Sigmoid colon (tissue), 7 donors: ENCODE data around the gene PPP1R14B. TPM values are rescaled to one million over a fixed set of nuclear protein-coding genes. Genes with fewer than 3 reads are reported as not detected.

Experiments
- DNase-seq: peaks from one replicate; pipeline ENCODE4 v3.0.0-alpha.2; 2019
- H3K27ac ChIP-seq, 4 donors: fragments of 200-600 bp; sonication (generic); one replicate each; pipeline ENCODE4 v1.5.1; 2016 to 2019; ENCODE audit warnings: mild to moderate bottlenecking in 1 of 4
- H3K27me3 ChIP-seq, 3 donors: fragments of 200-600 bp; sonication (generic); one replicate each; pipeline ENCODE4 v1.5.1; 2019; ENCODE audit warnings: mild to moderate bottlenecking in 1 of 3
- H3K36me3 ChIP-seq, 4 donors: fragments of 200-600 bp; sonication (generic); one replicate each; pipeline ENCODE4 v1.5.1; 2016 to 2019
- H3K4me1 ChIP-seq, 4 donors: fragments of 200-600 bp; sonication (generic); one replicate each; pipeline ENCODE4 v1.5.1; 2017 to 2019
- H3K4me3 ChIP-seq, 4 donors: fragments of 200-600 bp; sonication (generic); one replicate each; pipeline ENCODE4 v1.5.1; 2017 to 2019; ENCODE audit warnings: mild to moderate bottlenecking in 2 of 4, moderate library complexity in 1 of 4
- H3K9me3 ChIP-seq, 4 donors: fragments of 200-600 bp in 3 of 4; sonication (generic) in 3 of 4; one replicate each; pipeline versions ENCODE4 v1.5.1 to v1.6.1; 2013 to 2019
- EP300 ChIP-seq, 4 donors: sonication (generic); formaldehyde crosslinking; IDR thresholded peaks; one replicate each; pipeline ENCODE4 v1.6.1; 2017; ENCODE audit warnings: antibody characterized with exemption in 4 of 4
- POLR2A ChIP-seq, 2 donors: fragments of 450-650 bp; IDR thresholded peaks; one replicate each; pipeline ENCODE4 v1.6.1; 2016; ENCODE audit warnings: antibody characterized with exemption in 2 of 2, mild to moderate bottlenecking in 2 of 2, moderate library complexity in 2 of 2
- POLR2AphosphoS5 ChIP-seq, 4 donors: sonication (generic); formaldehyde crosslinking; IDR thresholded peaks; one replicate each; pipeline ENCODE4 v1.6.1; 2017; ENCODE audit warnings: antibody characterized with exemption in 4 of 4
- WGBS, 2 donors: extraction: QIAGEN DNeasy Blood & Tissue Kit; methylation state at CpG; one replicate each; pipeline ENCODE4 v1.1.7; 2013; 5-methylcytosine and 5-hydroxymethylcytosine counted together
- intact Hi-C: fragments of 100-400 bp; cut with DNase I; formaldehyde crosslinking; loops from one replicate; pipeline ENCODE4 v1.15.1; 2023
- polyA plus RNA-seq, 3 donors: library from polyadenylated mRNA; stranded (reverse); fragments of 200-250 nt; gene quantifications; one replicate each; pipeline ENCODE4 v1.2.3, GENCODE V29; 2013
- total RNA-seq, 4 donors: library from RNA; depleted of rRNA; stranded (reverse); fragments of >200 nt; gene quantifications; one replicate each; pipeline ENCODE4 v1.1.0, GENCODE V29; 2016
- TF ChIP-seq, protein P1 (sequence below), 4 experiments: fragments of 450-650 bp in 3 of 4; fragments of 200-600 bp in 1 of 4; IDR thresholded peaks; one replicate each; pipeline ENCODE4 v1.5.1; 2016 to 2019; ENCODE audit warnings: antibody characterized with exemption in 4 of 4, mild to moderate bottlenecking in 3 of 4, moderate library complexity in 2 of 4
- donor health status: healthy with polysubstance abuse.
- donor health status: Bipolar disorder and iron deficiency.
- donor health status: healthy.

Gene PPP1R14B
- total and polyA plus RNA-seq, 7 donors, result 31.8 to 159 (median 66.6) TPM

DNA sequence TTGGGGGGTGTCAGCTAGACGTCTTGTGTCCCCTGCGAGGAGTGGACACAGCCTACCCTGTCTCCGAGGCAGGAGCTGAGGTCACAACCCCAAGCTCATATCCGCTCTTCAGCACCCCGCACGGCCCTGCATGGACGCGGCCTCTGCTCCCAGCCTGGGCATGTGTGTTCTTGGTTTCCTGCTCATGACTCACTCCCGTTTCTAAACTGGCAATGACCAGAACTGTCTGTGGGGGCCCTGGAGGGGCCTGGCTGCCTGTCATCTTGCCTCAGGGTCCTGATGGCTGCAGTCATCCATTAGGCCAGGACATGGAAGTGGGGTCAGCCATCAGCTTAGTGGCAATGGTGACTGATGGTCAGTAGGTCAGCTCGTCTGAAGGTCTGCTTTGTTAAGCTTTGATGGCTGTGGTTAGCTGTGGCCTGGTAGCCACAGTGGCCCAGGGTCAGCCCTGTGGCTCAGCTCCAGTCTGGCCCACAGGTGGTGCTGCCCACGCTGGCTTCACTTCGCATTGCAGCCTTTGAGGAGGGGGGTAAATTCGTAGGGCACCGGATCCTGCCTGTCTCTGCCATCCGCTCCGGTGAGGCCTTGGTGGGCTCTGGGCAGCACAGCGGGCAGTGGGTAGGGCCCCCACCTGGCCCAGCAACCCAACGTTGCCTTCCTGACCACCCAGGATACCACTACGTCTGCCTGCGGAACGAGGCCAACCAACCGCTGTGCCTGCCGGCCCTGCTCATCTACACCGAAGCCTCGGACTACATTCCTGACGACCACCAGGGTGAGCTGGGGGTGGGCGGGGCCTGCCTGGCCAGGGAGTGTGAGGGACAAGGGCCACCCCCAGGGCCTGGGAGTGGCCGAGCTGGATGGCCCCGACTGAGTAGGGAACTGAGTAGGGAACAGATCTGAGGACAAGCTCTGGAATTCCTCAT is 16.5 kb upstream of the PPP1R14B start:
- TF ChIP-seq POLR2AphosphoS5 (IDR thresholded peaks at IDR 0.05), result no peak
- TF ChIP-seq EP300 (IDR thresholded peaks at IDR 0.05), result no peak
- TF ChIP-seq, protein P1, sequence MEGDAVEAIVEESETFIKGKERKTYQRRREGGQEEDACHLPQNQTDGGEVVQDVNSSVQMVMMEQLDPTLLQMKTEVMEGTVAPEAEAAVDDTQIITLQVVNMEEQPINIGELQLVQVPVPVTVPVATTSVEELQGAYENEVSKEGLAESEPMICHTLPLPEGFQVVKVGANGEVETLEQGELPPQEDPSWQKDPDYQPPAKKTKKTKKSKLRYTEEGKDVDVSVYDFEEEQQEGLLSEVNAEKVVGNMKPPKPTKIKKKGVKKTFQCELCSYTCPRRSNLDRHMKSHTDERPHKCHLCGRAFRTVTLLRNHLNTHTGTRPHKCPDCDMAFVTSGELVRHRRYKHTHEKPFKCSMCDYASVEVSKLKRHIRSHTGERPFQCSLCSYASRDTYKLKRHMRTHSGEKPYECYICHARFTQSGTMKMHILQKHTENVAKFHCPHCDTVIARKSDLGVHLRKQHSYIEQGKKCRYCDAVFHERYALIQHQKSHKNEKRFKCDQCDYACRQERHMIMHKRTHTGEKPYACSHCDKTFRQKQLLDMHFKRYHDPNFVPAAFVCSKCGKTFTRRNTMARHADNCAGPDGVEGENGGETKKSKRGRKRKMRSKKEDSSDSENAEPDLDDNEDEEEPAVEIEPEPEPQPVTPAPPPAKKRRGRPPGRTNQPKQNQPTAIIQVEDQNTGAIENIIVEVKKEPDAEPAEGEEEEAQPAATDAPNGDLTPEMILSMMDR (IDR thresholded peaks at IDR 0.05), result no peak
- no peak for TF ChIP-seq POLR2A (IDR thresholded peaks at IDR 0.05)
- DNase-seq, result no peak
- H3K27me3 ChIP-seq, result no peaks in the 10 kb centered on the region
- peaks cover 0 to 14% (median 13%) of the 10 kb centered on the region in 4 donors for H3K4me1 ChIP-seq
- H3K36me3 ChIP-seq, result peaks cover 0 to 69% (median 44%) of the 10 kb centered on the region in 4 donors
- WGBS, 2 donors, result 87% methylated on average over 29 of the region's 29 CpGs
- intact Hi-C loops, result no loop called here
- H3K9me3 ChIP-seq, result no peaks in the 10 kb centered on the region
- no peak overlapping the region for H3K4me3 ChIP-seq
- H3K27ac ChIP-seq, result no peak overlapping the region

DNA sequence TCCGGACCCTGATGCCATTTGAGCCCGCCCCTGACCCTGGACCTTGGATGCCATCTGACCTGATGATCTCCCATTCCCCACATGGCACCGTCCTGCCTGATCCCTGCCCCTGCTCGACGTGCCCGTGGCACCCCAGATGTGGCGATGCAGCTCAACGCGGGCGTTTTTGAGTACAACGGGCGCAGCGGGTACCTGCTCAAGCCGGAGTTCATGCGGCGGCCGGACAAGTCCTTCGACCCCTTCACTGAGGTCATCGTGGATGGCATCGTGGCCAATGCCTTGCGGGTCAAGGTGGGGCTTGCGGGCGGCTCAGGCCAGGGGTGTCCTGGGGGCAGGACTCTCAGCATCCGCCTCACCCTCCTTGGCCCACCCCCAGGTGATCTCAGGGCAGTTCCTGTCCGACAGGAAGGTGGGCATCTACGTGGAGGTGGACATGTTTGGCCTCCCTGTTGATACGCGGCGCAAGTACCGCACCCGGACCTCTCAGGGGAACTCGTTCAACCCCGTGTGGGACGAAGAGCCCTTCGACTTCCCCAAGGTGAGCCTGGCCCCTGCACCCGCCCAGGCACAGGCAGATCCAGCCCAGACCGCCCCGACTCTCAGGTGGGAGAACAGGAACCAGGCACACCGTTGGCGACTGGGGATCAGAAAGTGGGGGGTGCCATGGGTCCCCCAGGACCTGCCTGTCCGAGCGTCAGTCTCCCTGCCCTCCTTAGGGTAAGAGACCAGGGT is 15.7 kb upstream of the PPP1R14B start:
- H3K27me3 ChIP-seq, result no peaks in the 10 kb centered on the region
- no peak for TF ChIP-seq POLR2AphosphoS5 (IDR thresholded peaks at IDR 0.05)
- no peak overlapping the region for H3K4me3 ChIP-seq
- peaks cover 0 to 6% (median 5%) of the 10 kb centered on the region in 4 donors for H3K4me1 ChIP-seq
- 94 to 96% methylated on average over 42 of the region's 42 CpGs for WGBS, 2 donors
- H3K27ac ChIP-seq, result no peak overlapping the region
- intact Hi-C loops, result no loop called here
- no peak for DNase-seq
- no peaks in the 10 kb centered on the region for H3K9me3 ChIP-seq
- H3K36me3 ChIP-seq, result peaks cover 0 to 75% (median 47%) of the 10 kb centered on the region in 4 donors

DNA sequence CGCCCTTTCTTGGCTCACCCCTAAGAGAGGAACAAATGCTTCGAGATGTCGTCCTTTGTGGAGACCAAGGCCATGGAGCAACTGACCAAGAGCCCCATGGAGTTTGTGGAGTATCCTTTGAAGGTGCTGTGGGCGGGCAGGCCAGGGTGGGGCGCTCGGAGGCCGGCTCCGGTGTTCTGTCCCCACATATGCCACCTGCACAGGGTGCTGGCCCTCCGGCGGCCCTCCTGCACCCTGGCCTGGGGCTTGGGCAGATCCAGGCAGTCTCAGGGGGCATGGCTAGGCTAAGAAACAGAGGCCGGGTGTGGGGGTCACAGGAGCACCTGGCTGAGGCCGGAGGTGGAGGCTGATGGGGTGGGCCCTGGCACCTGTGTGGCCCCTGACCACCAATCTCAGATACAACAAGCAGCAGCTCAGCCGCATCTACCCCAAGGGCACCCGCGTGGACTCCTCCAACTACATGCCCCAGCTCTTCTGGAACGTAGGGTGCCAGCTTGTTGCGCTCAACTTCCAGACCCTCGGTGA is 14.9 kb upstream of the PPP1R14B start:
- H3K36me3 ChIP-seq, result peaks cover 0 to 77% (median 49%) of the 10 kb centered on the region in 4 donors
- intact Hi-C loops, result no loop called here
- H3K4me3 ChIP-seq, result no peak overlapping the region
- WGBS, 2 donors, result 91 to 95% methylated on average over 18 of the region's 18 CpGs
- no peak overlapping the region for H3K27ac ChIP-seq
- TF ChIP-seq POLR2AphosphoS5 (IDR thresholded peaks at IDR 0.05) (no peak), EP300 (IDR thresholded peaks at IDR 0.05) (no peak), POLR2A (IDR thresholded peaks at IDR 0.05) (no peak)
- TF ChIP-seq, protein P1 (IDR thresholded peaks at IDR 0.05), result no peak
- DNase-seq, result no peak
- no peaks in the 10 kb centered on the region for H3K9me3 ChIP-seq
- H3K27me3 ChIP-seq, result no peaks in the 10 kb centered on the region
- no peaks in the 10 kb centered on the region for H3K4me1 ChIP-seq

DNA sequence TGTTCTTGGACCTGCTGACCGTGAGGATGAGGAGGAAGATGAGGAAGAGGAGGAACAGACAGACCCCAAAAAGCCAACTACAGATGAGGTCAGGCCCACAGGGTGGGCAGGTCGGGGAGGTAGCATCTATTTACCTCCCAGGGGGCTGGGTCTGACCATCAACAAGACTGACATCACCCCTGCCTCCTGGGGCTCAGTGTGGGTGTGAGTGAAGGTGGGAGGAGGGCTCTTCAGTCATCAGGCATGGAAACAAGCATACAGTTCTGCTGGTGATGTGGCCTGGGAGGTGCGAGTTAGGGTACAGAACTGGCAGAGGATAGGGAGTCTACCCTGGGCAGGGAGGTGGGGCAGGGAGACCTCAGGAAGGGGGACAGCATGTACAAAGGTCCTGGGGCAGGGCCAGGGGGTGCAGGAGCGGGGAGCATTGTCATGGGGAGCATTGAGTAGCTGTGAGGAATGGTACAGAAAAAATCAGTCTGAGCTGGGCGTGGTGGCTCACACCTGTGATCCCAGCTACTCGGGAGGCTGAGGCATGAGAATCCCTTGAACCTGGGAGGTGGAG is 13.5 kb upstream of the PPP1R14B start:
- Histone ChIP-seq H3K36me3 (peaks cover 7 to 77% (median 49%) of the 10 kb centered on the region in 4 donors), H3K27ac (no peak overlapping the region), H3K27me3 (no peaks in the 10 kb centered on the region), H3K9me3 (no peaks in the 10 kb centered on the region), H3K4me3 (no peak overlapping the region), H3K4me1 (no peaks in the 10 kb centered on the region)
- intact Hi-C loops, result no loop called here
- TF ChIP-seq, protein P1 (IDR thresholded peaks at IDR 0.05), result no peak
- no peak for TF ChIP-seq EP300 (IDR thresholded peaks at IDR 0.05)
- TF ChIP-seq POLR2A (IDR thresholded peaks at IDR 0.05), result no peak
- TF ChIP-seq POLR2AphosphoS5 (IDR thresholded peaks at IDR 0.05), result no peak
- no peak for DNase-seq
- 93 to 94% methylated on average over 6 of the region's 6 CpGs for WGBS, 2 donors
